ENCODE results near the gene NT5DC1. TPM values are rescaled to one million over a fixed set of nuclear protein-coding genes. Genes with fewer than 3 reads are reported as not detected.

NT5DC1 gene
- polyA plus RNA-seq, 2 of the 4 experiments (the other 2 are of a cell fraction) = 26.9 to 31.5 TPM

GRCh38 chr6:116239856-116240255 lies 139.2 kb downstream of the NT5DC1 start (continued):
- TF ChIP-seq E2F6 (IDR thresholded peaks at IDR 0.05; ENCODE audit: borderline replicate concordance, low read depth) = no peak

- WGBS (ENCODE audit: missing lambda C conversion rate) = 86% methylated on average over 4 of the region's 4 CpGs
- H3K4me1 ChIP-seq = no peaks in the 10 kb centered on the region
- DNase-seq (ENCODE audit: low read depth in 1 of 2, low spot score in 1 of 2) (no peak), ATAC-seq (no peak), FAIRE-seq (no peak)
- H3K9me3 ChIP-seq = no peaks in the 10 kb centered on the region
- TF ChIP-seq KDM1A (IDR thresholded peaks at IDR 0.05; ENCODE audit: low read depth) (no peak), PHF8 (IDR thresholded peaks at IDR 0.05; ENCODE audit: borderline replicate concordance, low read depth) (no peak), NPAS2 (CRISPR knock-in tag; IDR thresholded peaks at IDR 0.05; ENCODE audit: borderline replicate concordance) (no peak), HOXB5 (CRISPR knock-in tag; IDR thresholded peaks at IDR 0.05) (no peak)
- ChIA-PET CTCF (no interaction called here), POLR2A (no interaction called here)
- no peak overlapping the region for H3K4me3 ChIP-seq
- no peak overlapping the region for H3K27ac ChIP-seq
- H3K4me2 ChIP-seq = no peak overlapping the region
Observed at GRCh38 chr6:116244284-116244683, 143.6 kb downstream of the NT5DC1 start.

GRCh38 chr6:116246089-116246488 lies 145.4 kb downstream of the NT5DC1 start:
- WGBS (ENCODE audit: missing lambda C conversion rate) = 88% methylated on average over 4 of the region's 4 CpGs
- H3K4me2 ChIP-seq = no peak overlapping the region
- no peaks in the 10 kb centered on the region for H3K9me3 ChIP-seq
- no peaks in the 10 kb centered on the region; the same call in 2 of the 3 replicates for H3K4me1 ChIP-seq
- ATAC-seq = no peak
- ChIA-PET CTCF (no interaction called here), POLR2A (no interaction called here)
- FAIRE-seq = no peak
- no peak overlapping the region for H3K4me3 ChIP-seq
- no peak for DNase-seq (ENCODE audit: low read depth in 1 of 2, low spot score in 1 of 2)
- no peak overlapping the region for H3K27ac ChIP-seq
- no peak for TF ChIP-seq ZNF302 (CRISPR knock-in tag; IDR thresholded peaks at IDR 0.05)
- TF ChIP-seq BCL3 (IDR thresholded peaks at IDR 0.05) = no peak
- no peak for TF ChIP-seq MAZ (IDR thresholded peaks at IDR 0.05; ENCODE audit: borderline replicate concordance, low read depth, low read length)
- TF ChIP-seq KDM5A (IDR thresholded peaks at IDR 0.05) = no peak
- no peak for TF ChIP-seq RFX5 (IDR thresholded peaks at IDR 0.05)
- TF ChIP-seq TFCP2L1 (CRISPR knock-in tag; IDR thresholded peaks at IDR 0.05) = no peak
- no peak for TF ChIP-seq HEYL (CRISPR knock-in tag; IDR thresholded peaks at IDR 0.05)
- TF ChIP-seq ZSCAN20 (CRISPR knock-in tag; IDR thresholded peaks at IDR 0.05) = no peak
- no peak for TF ChIP-seq E2F6 (IDR thresholded peaks at IDR 0.05; ENCODE audit: borderline replicate concordance, low read depth)
- TF ChIP-seq HDAC2 (IDR thresholded peaks at IDR 0.05) = no peak
- TF ChIP-seq GATA3 (IDR thresholded peaks at IDR 0.05; ENCODE audit: borderline replicate concordance) = no peak

- ATAC-seq (no peak), DNase-seq (ENCODE audit: low read depth in 1 of 2, low spot score in 1 of 2) (no peak), FAIRE-seq (no peak)
- CTCF ChIA-PET = no interaction called here
- Histone ChIP-seq H3K4me3 (no peak overlapping the region), H3K4me1 (peaks cover under 1% of the 10 kb centered on the region; the same call in 1 of the 3 replicates), H3K4me2 (no peak overlapping the region), H3K27ac (no peak overlapping the region), H3K9me3 (no peaks in the 10 kb centered on the region)
- TF ChIP-seq ZC3H11A (IDR thresholded peaks at IDR 0.05) (no peak), RCOR1 (IDR thresholded peaks at IDR 0.05; ENCODE audit: low read depth, low read length) (no peak)
- POLR2A ChIA-PET = no interaction called here
Observed at GRCh38 chr6:116247285-116247684, 146.6 kb downstream of the NT5DC1 start.

- ATAC-seq (no peak), FAIRE-seq (no peak), DNase-seq (ENCODE audit: low read depth in 1 of 2, low spot score in 1 of 2) (no peak)
- CTCF ChIA-PET = interaction anchor here (0.6 kb wide), 1 partner anchor 344 kb away, joined by 4 read pairs; no protein-coding TSS in a partner anchor
- 88% methylated on average over 2 of the region's 2 CpGs for WGBS (ENCODE audit: missing lambda C conversion rate)
- Histone ChIP-seq H3K9me3 (no peaks in the 10 kb centered on the region), H3K4me2 (no peak overlapping the region), H3K27ac (no peak overlapping the region), H3K4me3 (no peak overlapping the region), H3K4me1 (peaks cover 6% of the 10 kb centered on the region; the same call in 1 of the 3 replicates)
- POLR2A ChIA-PET = no interaction called here
- TF ChIP-seq HEYL (CRISPR knock-in tag; IDR thresholded peaks at IDR 0.05) (no peak), GATA3 (IDR thresholded peaks at IDR 0.05; ENCODE audit: borderline replicate concordance) (no peak), SMC3 (IDR thresholded peaks at IDR 0.05) (no peak), RARB (CRISPR knock-in tag; IDR thresholded peaks at IDR 0.05) (no peak), RFX5 (IDR thresholded peaks at IDR 0.05) (no peak), HES2 (IDR thresholded peaks at IDR 0.05) (no peak), FOSB (CRISPR knock-in tag; IDR thresholded peaks at IDR 0.05) (no peak), PHF8 (IDR thresholded peaks at IDR 0.05; ENCODE audit: borderline replicate concordance, low read depth) (no peak), REST (IDR thresholded peaks at IDR 0.05) (no peak), ZC3H11A (IDR thresholded peaks at IDR 0.05) (no peak), FOXS1 (CRISPR knock-in tag; IDR thresholded peaks at IDR 0.05) (no peak), RCOR1 (IDR thresholded peaks at IDR 0.05; ENCODE audit: low read depth, low read length) (no peak), HOXA7 (CRISPR knock-in tag; IDR thresholded peaks at IDR 0.05) (no peak)
Observed at GRCh38 chr6:116248577-116248976, 147.9 kb downstream of the NT5DC1 start.

All from A549 (cell line).